ENCODE measurements around the gene ESRRA. TPM values are rescaled to one million over a fixed set of nuclear protein-coding genes. Genes with fewer than 3 reads are reported as not detected.
A peak's percentile ranks its signal among the peaks of the same experiment; 100 is the strongest.

The ESRRA gene
- total and polyA plus RNA-seq, 9 of the 15 experiments (the other 6 are each of a cell fraction or from before 2014, with no cell fraction given): 0.27 to 89.7 (median 23.7) TPM

- TF ChIP-seq RBM14 (IDR thresholded peaks at IDR 0.05; ENCODE audit: borderline replicate concordance, insufficient read depth, low read depth, low read length): no peak
- TF ChIP-seq RBM39 (optimal IDR thresholded peaks at IDR 0.05; ENCODE audit: low read depth, low read length): peak; percentile 56
- TF ChIP-seq ZKSCAN8 (CRISPR knock-in tag; IDR thresholded peaks at IDR 0.05): peak; percentile 85
- TF ChIP-seq C11orf30 (IDR thresholded peaks at IDR 0.05; ENCODE audit: low read depth): peak; percentile 78
- TF ChIP-seq ATF1 (CRISPR knock-in tag; IDR thresholded peaks at IDR 0.05): no peak
- TF ChIP-seq ATF1 (tag; IDR thresholded peaks at IDR 0.05): peak; percentile 83
- peak; percentile 41; the same call in 1 of the 2 replicates for TF ChIP-seq ZBTB12 (CRISPR knock-in tag; IDR thresholded peaks at IDR 0.05)
- TF ChIP-seq, protein P1, sequence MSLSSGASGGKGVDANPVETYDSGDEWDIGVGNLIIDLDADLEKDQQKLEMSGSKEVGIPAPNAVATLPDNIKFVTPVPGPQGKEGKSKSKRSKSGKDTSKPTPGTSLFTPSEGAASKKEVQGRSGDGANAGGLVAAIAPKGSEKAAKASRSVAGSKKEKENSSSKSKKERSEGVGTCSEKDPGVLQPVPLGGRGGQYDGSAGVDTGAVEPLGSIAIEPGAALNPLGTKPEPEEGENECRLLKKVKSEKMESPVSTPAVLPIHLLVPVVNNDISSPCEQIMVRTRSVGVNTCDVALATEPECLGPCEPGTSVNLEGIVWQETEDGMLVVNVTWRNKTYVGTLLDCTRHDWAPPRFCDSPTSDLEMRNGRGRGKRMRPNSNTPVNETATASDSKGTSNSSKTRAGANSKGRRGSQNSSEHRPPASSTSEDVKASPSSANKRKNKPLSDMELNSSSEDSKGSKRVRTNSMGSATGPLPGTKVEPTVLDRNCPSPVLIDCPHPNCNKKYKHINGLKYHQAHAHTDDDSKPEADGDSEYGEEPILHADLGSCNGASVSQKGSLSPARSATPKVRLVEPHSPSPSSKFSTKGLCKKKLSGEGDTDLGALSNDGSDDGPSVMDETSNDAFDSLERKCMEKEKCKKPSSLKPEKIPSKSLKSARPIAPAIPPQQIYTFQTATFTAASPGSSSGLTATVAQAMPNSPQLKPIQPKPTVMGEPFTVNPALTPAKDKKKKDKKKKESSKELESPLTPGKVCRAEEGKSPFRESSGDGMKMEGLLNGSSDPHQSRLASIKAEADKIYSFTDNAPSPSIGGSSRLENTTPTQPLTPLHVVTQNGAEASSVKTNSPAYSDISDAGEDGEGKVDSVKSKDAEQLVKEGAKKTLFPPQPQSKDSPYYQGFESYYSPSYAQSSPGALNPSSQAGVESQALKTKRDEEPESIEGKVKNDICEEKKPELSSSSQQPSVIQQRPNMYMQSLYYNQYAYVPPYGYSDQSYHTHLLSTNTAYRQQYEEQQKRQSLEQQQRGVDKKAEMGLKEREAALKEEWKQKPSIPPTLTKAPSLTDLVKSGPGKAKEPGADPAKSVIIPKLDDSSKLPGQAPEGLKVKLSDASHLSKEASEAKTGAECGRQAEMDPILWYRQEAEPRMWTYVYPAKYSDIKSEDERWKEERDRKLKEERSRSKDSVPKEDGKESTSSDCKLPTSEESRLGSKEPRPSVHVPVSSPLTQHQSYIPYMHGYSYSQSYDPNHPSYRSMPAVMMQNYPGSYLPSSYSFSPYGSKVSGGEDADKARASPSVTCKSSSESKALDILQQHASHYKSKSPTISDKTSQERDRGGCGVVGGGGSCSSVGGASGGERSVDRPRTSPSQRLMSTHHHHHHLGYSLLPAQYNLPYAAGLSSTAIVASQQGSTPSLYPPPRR (CRISPR knock-in tag; IDR thresholded peaks at IDR 0.05; ENCODE audit: borderline replicate concordance): peak; percentile 95; the same call in 1 of the 2 replicates
- TF ChIP-seq, protein P2, sequence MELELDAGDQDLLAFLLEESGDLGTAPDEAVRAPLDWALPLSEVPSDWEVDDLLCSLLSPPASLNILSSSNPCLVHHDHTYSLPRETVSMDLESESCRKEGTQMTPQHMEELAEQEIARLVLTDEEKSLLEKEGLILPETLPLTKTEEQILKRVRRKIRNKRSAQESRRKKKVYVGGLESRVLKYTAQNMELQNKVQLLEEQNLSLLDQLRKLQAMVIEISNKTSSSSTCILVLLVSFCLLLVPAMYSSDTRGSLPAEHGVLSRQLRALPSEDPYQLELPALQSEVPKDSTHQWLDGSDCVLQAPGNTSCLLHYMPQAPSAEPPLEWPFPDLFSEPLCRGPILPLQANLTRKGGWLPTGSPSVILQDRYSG (tag; conservative IDR thresholded peaks at IDR 0.05; ENCODE audit: low read depth): 0 out of 2 replicates have a peak, but pooled peaks have one; percentile 57
These were observed 29.7 kb downstream of the ESRRA start (continued) for GRCh38 chr11:64334764-64335735.
